Stimulated activated CD4-positive, alpha-beta T cell treated with anti-CD3 and anti-CD28 coated beads, Interleukin-2, amount 100 ng/mL, for 24 hours (primary cell): ENCODE measurements around the gene NAA16.

ENCODE experiments used
- DNase-seq, 2 donors: peaks; one replicate each; pipeline ENCODE4 v3.0.0-alpha.2; 2020

NAA16 gene

GRCh38 chr13:41361491-41361890 is 50.4 kb downstream of the NAA16 start:
- no peak for DNase-seq

DNA sequence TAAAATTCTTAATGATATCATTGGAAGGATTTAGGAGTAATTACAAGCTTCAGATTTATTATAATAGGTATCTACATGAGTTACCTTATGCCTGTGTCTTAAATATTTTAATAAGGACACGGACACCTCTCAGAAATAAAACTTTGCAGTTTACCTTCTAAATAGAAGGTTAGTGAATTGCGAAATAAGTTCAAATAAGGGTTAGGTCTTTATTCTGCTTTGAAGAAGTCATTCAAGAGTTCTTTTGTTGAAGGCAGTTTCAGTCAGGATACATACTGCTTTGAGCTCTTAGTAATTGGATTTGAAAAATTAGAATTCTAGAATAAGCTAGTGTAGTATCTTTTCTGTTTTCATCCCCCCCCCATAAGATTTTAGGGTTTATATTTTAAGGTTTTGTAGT is 53.0 kb downstream of the NAA16 start:
- no peak for DNase-seq

DNA sequence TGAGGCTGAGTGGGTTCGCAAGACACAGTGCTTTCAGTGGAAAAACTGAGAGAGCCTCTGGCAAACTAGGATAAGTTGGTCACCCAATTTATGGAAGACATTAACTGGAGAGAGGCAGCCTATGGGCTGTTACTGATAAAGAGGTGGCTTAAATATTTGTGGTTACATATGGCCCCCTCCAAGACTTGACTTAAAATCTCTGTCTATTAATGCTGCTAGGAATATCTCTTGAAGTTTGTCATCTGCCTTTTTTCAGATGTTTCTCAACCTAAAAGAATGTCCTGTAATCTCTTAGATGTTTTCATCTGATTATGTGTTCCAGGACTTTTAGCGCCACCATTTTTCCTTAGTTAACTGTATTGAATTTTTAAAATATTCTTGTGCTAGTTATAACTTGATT is 54.6 kb downstream of the NAA16 start:
- no peak for DNase-seq

- DNase-seq = no peak
Observed at GRCh38 chr13:41370736-41371135, 59.7 kb downstream of the NAA16 start.

GRCh38 chr13:41377446-41377845 is 66.4 kb downstream of the NAA16 start:
- DNase-seq = no peak

GRCh38 chr13:41382431-41382830 is 71.4 kb downstream of the NAA16 start:
- no peak for DNase-seq

DNA sequence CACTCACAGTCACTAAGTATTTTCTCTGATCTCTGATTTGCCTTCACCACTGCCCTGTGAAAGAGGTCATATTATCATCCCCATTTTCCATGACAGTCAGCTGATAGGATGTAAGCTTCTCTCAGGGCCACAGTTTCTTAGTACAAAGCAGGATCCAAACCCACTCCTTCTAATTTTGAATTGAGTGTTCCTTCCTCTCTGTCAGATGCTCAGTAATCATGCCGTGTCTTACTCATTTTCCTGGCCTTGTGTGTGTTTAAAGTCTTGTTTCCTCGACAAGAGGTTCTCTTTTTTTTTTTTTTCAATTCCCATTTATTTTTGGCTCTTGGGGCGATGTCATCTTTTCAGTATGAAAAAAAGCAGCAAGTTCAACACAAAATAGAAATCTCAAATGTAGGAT is 72.3 kb downstream of the NAA16 start:
- no peak for DNase-seq

DNA sequence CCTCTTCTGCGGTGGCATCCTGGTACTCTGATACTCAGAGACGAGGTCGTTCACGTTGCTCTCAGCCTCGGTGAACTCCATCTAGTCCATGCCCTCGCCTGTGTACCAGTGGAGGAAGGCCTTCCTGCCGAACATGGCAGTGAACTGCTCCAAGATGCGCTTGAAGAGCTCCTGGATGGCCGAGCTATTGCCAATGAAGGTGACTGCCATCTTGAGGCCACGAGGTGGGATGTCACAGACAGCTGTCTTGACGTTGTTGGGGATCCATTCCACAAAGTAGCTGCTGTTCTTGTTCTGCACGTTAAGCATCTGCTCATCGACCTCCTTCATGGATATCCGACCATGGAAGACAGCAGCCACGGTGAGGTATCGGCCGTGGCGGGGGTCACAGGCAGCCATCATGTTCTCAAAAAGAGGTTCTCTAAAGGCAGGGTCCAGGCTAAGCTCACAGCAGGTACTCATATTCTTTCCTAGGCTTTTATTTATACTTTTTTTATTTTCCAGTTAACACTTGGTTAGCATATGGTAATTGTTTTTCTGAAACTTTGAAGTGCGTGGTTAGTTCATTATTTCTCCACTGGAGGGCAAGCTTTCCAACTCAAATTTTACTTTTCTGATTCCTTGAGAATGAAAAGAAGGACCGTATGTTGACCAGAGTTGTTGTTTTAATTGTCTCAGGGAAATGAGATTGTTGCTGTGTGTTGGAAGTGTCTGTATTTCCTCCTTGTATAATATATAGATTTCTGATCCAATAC is 73.9 kb downstream of the NAA16 start:
- DNase-seq = no peak

DNA sequence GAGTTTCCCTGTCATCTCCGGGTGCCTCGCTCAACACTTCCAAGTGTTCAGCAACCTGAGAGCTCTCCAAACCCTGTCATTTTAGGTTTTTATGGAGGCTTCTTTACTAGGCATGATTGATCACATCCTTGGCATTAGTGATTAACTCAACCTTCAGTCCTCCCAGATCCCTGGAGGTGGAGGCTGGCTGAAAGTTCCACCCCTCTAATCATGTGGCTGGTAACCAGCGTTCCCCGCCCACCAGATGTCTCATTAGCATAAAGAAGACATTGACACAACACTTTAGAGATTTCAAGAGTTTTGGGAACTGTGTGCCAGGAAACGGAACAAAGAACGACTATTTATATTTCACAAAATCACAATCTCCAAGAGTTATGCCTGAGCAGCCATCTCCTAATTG is 75.1 kb downstream of the NAA16 start:
- DNase-seq = no peak

DNA sequence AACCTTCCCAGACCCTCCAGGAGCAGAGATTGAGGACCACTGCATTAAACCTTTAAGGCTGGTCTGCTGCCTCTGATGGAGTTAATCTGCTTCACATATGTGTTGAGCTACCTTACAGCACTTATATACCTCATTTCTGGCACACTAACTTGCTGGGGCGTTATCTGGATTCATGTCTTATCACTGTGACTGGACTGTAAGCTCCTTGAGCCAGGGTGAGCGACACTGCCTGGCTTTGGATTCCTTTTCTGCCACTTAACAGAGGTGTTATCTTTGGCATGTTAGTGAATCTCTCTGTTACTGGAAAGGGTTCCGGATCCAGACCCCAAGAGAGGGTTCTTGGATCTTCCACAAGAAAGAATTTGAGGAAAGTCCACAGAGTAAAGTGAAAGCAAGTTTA is 76.5 kb downstream of the NAA16 start:
- no peak for DNase-seq

DNA sequence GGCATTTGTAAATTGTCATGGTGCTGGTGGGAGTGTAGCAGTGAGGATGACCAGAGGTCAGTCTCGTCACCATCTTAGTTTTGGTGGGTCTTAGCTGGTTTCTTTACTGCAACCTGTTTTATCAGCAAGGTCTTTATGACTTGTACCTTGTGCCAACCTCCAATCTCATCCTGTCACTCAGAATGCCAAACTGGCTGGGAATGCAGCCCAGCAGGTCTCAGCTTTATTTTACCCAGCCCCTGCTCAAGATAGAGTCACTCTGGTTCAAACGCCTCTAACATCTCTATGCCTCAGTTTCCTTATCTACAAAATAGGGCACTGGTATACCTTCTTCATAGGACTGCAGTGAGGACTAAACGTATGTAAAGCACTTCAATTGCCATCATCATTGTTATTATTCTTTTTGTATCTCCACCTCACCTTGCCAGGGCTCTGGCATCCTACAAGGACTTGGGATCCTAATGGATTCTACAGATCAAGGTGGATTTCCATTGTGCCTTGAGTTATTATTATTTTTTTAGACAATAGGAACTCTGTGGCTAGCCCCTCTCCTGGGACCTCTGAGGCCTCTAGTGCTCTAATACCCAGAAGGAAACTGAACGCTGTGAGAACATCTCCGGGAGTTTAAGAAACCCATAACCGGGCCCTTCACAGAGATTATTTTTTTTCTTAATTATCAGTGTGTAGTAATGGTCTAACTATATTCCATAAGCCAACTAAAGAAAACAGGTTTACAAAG is 77.2 kb downstream of the NAA16 start:
- no peak for DNase-seq

DNA sequence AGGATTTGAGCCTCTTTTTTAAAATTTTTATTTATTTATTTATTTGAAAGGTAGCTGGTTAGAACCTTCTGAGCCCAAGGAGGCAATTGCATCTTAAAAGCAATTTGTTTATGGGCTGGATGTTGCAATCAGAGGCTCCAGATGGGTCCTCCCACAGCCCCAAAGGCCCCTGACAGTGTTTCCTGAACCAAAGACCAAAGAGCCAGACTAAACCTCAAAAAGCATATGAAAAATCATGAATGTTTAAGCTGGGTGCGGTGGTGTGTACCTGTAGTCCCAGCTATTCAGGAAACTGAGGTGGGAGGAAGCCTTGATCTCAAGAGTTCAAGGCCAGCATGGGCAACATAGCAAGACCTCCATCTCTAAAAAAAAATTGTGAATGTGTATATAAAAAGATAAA is 78.5 kb downstream of the NAA16 start:
- DNase-seq = no peak

DNA sequence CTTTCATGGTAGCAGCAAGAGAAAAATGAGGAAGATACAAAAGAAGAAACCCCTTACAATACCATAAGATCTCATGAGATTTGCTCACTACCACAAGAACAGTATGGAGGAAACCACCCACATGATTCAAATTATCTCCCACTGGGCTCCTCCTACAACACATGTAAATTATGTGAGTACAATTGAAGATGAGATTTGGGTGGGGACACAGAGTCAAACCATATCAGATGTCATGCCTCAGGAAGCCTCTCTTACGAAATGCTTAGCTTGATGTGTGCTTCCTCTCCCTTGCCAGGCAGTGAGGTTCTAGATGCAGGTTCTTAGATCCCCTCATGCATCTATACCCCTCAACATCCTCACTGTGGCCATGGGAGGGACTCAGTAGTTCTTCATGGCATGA is 83.1 kb downstream of the NAA16 start:
- DNase-seq = no peak

DNA sequence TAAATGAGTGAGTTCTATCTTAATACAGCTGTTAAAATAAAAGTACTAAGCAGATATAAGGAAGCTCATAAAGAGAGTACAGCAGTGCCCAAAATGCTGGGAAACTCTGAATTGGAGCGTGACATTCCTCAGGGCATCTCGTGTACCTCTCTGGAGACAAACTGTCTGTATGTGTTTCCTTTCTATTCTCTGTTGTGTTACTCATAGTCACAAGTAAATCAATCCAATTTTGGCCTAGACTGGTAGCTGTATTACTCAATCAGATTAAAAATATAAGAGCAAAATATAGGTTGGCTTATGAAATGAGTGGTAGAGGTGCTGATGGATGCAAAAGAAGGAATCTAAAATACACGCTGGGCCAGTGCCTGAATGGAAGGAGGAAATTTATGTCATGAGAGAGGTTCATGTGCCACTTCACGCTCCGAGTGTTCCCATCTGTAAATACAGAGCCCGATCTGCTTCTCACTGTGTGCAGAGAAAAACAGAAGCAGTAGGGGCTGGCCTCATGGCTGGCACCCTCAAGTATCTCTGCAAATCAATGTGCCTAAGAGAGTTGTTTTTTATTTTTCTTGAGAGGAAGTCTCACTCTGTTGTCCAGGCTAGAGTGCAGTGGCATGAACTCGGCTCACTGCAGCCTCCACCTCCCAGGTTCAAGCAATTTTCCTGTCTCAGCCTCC is 87.6 kb downstream of the NAA16 start:
- peak in 1 of 2 donors; percentile 5 for DNase-seq

DNA sequence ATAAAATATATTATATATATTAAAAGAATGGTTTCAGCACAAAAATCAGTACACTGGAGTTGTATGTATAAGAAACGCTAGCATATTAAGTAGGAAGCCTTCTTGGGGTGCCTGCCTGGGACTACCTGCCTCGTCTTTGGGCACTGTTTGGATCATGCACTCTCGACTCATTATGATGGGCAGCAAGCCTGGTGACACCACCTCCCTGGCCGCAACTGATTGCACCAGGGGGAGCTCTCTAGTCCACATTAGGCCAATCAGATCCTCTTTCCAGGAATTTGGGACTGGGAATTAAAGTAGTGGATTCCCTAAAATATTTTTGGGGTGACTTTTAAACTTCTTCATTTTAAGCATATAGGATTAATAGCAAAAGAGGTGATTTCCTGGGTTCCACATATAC is 90.3 kb downstream of the NAA16 start:
- DNase-seq = no peak

DNA sequence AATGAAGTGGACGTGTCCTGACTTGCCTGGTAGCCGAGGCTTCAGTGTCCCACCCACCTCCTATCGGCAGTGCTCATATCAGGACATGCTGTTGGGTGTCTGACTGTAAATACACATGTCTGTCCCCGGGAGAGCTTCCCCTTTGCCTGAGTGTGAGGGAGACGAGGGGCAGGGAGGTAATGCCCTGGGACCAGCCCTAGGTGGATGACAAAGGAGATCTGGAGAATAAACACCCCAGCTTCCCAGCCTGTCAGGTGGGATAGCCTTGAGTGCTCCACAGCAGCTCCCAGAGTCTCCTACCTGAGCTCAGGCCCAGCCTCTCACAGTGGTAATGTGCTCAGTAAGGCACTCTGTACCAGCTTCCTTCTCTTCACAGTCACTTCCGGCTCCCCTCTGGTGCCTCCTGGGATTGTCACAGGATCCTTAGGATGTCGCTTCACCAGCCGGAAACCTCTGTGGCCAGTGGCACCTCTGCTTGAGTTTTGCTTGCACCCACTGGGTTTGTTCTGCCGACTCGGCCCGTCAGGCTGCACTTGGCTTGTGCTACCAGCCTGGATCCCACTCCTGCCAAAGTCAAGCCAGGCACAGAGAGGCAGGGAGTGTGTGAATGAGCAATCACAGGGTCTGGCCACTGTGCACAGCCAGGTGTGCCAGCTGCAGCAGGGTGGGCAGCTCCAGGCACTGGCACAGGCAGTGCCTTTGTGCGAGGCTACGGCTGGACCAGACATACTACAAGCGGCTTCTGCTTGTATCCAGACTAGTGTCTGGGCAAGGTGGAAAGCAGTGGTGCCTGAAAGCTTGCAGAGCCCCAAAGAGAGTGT is 91.8 kb downstream of the NAA16 start:
- no peak for DNase-seq

DNA sequence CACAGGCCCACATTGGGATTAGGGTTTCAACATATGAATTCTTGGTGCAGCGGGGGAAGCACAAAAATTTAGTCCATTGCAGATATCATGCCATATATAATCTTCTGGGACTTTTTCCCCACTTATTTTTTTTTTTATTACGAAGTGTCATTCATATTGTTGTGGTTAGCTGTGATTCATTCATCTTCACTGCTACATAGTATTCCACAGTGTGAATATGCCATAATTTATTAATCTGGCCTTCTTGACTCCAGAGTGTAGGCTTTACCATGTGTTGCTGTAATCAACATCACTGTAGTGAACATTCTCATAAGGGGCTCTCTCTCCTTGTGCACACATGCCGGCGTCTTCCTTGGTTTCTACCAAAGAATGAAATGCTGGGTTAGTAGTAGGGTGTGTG is 92.9 kb downstream of the NAA16 start:
- DNase-seq = no peak

DNA sequence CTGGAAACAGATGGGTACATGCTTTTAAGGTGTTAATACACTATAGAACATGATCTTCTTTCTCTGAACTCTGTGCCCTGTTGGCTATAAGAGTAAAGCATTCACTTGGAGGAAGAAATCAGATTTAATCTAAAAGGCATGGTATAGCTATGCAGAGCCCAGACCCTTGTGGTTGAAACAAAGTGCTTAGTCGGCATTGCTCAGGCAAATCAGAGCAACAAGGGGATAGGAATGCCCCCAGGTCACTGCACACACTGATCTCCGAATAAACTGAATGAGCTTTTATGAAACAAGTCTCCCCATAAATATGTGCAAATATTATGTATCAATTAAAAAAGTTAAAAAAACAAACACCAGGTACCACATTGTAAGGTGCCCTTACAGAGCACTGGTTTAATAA is 94.3 kb downstream of the NAA16 start:
- no peak for DNase-seq

DNA sequence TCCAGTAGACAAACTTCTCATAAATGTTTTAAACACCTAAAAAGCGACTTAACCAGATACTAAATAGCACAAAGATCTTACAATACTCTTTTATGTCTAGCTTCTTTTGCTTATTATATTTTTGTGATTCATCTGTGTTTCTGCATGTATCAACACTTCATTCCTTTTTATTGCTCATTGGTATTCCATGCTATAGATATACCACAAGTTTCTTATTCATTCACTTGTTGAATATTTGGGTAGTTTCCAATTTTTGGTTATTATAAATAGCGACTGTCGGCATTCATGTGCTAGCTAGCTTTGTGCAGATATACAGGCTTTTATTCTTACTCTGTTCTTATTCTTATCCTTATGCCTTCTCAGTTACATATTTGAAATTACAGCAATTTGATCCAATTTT is 96.3 kb downstream of the NAA16 start:
- DNase-seq = no peak

DNA sequence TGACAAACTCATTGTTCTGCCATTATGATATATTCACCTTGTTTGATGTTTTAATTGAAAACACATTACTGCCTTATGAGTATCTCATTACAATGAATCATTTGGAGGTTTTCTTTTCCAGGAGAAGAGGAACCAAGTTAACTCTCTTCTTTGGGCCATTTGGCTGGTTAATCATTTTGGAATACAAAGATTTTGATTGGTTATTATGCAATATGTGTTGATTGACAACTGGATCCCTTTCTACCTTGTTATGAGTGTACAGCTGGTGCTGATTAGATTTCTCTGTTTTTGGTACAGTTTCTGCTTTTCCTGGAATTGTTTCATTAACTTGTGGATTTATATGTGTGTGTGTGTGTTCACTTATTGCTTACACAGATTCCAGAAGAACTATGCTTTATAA is 97.1 kb downstream of the NAA16 start:
- no peak for DNase-seq

GRCh38 chr13:41408746-41409145 is 97.7 kb downstream of the NAA16 start:
- DNase-seq = no peak

DNA sequence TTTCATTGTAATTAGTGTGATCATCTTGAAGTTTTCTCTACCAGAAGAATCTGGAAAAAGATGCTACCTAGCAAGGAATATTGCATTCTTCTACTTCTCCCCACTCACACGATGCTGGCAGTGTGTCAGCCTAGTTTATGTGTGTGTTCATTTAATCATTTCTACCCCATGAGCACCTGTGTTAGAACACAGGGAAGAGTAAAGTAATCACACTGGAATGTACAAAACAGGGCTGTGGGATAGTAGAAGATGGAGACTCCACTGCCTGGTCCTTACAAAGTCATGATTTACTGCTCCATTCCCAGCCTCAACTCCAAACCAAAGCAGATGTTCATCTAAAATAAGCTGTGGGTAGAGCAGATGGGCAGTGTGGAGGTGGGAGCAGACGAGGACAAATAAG is 98.5 kb downstream of the NAA16 start:
- no peak for DNase-seq

GRCh38 chr13:41411060-41411459 is 100.0 kb downstream of the NAA16 start:
- no peak for DNase-seq
